ENCODE measurements around the gene HOXD1. TPM values are rescaled to one million over a fixed set of nuclear protein-coding genes. Genes with fewer than 3 reads are reported as not detected.

The HOXD1 gene
- total and polyA plus RNA-seq, 2 of the 4 experiments (the other 2 are of a cell fraction): not detected

- H2AK9ac ChIP-seq (replicated peaks; ENCODE audit: low read depth, low read length, poor library complexity): no peak overlapping the region
- TF ChIP-seq RFX5 (IDR thresholded peaks at IDR 0.05; ENCODE audit: low read depth, low read length) (no peak), SMC3 (IDR thresholded peaks at IDR 0.05; ENCODE audit: low read depth, low read length) (no peak), RCOR1 (IDR thresholded peaks at IDR 0.05; ENCODE audit: insufficient replicate concordance, low read length) (no peak), MAFK (IDR thresholded peaks at IDR 0.05; ENCODE audit: low read depth, low read length) (no peak), CHD1 (IDR thresholded peaks at IDR 0.05; ENCODE audit: low read depth, low read length) (no peak), RAD21 (IDR thresholded peaks at IDR 0.05; ENCODE audit: low read length) (no peak)
- no peaks in the 10 kb centered on the region for H3K79me1 ChIP-seq (ENCODE audit: low read depth in 1 of 2, low read length in 2 of 2)
- no peak overlapping the region for H3K56ac ChIP-seq (ENCODE audit: extremely low read depth, insufficient read depth, low read length)
- no peak for DNase-seq
- BruUV-seq (replicated peaks): no TSS peak
- H3K9ac ChIP-seq (ENCODE audit: low read depth, low read length): no peak overlapping the region
- H2BK15ac ChIP-seq (ENCODE audit: low read depth, low read length): no peak overlapping the region
- peaks cover 76% of the 10 kb centered on the region for H3K27me3 ChIP-seq (ENCODE audit: control insufficient read depth, insufficient read depth, low read length)
- no peak overlapping the region for H2BK5ac ChIP-seq (ENCODE audit: low read depth, low read length, poor library complexity, severe bottlenecking)
- H3K23ac ChIP-seq (ENCODE audit: low read depth, low read length): no peak overlapping the region
- peaks cover 14% of the 10 kb centered on the region for H3K9me3 ChIP-seq (ENCODE audit: control insufficient read depth, insufficient read depth, low read length)
- H4K5ac ChIP-seq (ENCODE audit: low read depth, low read length): no peak overlapping the region
- in situ Hi-C loops (cut with MboI; ENCODE audit: low sequenced_read_pairs) (no loop called here), dilution Hi-C loops (cut with HindIII; ENCODE audit: low sequenced_read_pairs, unreplicated experiment) (no loop called here), intact Hi-C loops (cut with micrococcal nuclease) (no loop called here)
- POLR2A ChIA-PET (ENCODE audit: unreplicated experiment): no interaction called here
- H3K18ac ChIP-seq (ENCODE audit: low read depth, low read length): no peak overlapping the region
- no peak for ATAC-seq (ENCODE audit: low read depth)
- no peak overlapping the region for H2BK120ac ChIP-seq (ENCODE audit: low read depth, low read length)
- no peak overlapping the region for H3K4ac ChIP-seq (ENCODE audit: low read depth, low read length)
- no peak overlapping the region for H3K4me3 ChIP-seq (ENCODE audit: insufficient read depth, low read depth, low read length)
- WGBS, 2 experiments (ENCODE audit: extremely low coverage in 2 of 2, insufficient read length in 1 of 2): no CpG with 5 or more reads among the region's 12 CpGs
- H4K91ac ChIP-seq (ENCODE audit: insufficient read depth, low read depth, low read length): no peak overlapping the region
- no peak overlapping the region for H3K27ac ChIP-seq (ENCODE audit: insufficient read depth, low read length)
- no peak overlapping the region for H3K14ac ChIP-seq (replicated peaks; ENCODE audit: low read depth, low read length)
- H4K20me1 ChIP-seq (ENCODE audit: insufficient read depth, low read length): no peaks in the 10 kb centered on the region
- H2AK5ac ChIP-seq (ENCODE audit: low read depth, low read length): no peak overlapping the region
- H3K4me2 ChIP-seq (ENCODE audit: low read depth, low read length): no peak overlapping the region
- no peaks in the 10 kb centered on the region for H3K36me3 ChIP-seq (ENCODE audit: control insufficient read depth, insufficient read depth, low read length)
- no peaks in the 10 kb centered on the region for H3K4me1 ChIP-seq (ENCODE audit: control insufficient read depth, insufficient read depth, low read length)
- CTCF ChIA-PET: no interaction called here
- H2AFZ ChIP-seq (replicated peaks; ENCODE audit: low read length, poor library complexity): no peak overlapping the region
- H4K8ac ChIP-seq (ENCODE audit: low read depth in 2 of 2, low read length in 2 of 2): no peak overlapping the region
- no peak overlapping the region for H2BK20ac ChIP-seq (ENCODE audit: low read depth, low read length)
- H3K9me1 ChIP-seq (ENCODE audit: insufficient read depth, low read length): no peaks in the 10 kb centered on the region
These were observed 24.8 kb upstream of the HOXD1 start for GRCh38 chr2:176163672-176164056.

All from IMR-90 (cell line).